ENCODE data around the gene GPATCH11. TPM values are rescaled to one million over a fixed set of nuclear protein-coding genes. Genes with fewer than 3 reads are reported as not detected.
A peak's percentile ranks its signal among the peaks of the same experiment; 100 is the strongest.

GPATCH11 gene
- total RNA-seq (1 to 10 TPM in 4 of 5 donors, under 1 TPM in 1; 0.45 to 7.9 (median 4.8) TPM), polyA plus RNA-seq (1 to 10 TPM; 2.2 to 6.7 (median 4.7) TPM)
- long read RNA-seq, donor 1, result 0 reads
- long read RNA-seq, donor 2, result 0 reads
- long read RNA-seq, donor 3, result 0 reads
- long read RNA-seq, donor 4, result 0 reads
- long read RNA-seq, donor 5, partial matches to known transcripts, result 0 of 1 reads
- long read RNA-seq, donor 5, other reads (novel, unspliced or antisense), result 0 of 1 reads
- long read RNA-seq, donor 6, result 0 reads
- long read RNA-seq, donor 7, partial matches to known transcripts, result 0 of 1 reads
- long read RNA-seq, donor 7, other reads (novel, unspliced or antisense), result 0 of 1 reads
- long read RNA-seq, donor 8, partial matches to known transcripts, result 6 of 6 reads
- long read RNA-seq, donor 8, other reads (novel, unspliced or antisense), result 0 of 6 reads
- long read RNA-seq, donor 9, result 0 reads
- long read RNA-seq, donor 10, result 0 reads

DNA sequence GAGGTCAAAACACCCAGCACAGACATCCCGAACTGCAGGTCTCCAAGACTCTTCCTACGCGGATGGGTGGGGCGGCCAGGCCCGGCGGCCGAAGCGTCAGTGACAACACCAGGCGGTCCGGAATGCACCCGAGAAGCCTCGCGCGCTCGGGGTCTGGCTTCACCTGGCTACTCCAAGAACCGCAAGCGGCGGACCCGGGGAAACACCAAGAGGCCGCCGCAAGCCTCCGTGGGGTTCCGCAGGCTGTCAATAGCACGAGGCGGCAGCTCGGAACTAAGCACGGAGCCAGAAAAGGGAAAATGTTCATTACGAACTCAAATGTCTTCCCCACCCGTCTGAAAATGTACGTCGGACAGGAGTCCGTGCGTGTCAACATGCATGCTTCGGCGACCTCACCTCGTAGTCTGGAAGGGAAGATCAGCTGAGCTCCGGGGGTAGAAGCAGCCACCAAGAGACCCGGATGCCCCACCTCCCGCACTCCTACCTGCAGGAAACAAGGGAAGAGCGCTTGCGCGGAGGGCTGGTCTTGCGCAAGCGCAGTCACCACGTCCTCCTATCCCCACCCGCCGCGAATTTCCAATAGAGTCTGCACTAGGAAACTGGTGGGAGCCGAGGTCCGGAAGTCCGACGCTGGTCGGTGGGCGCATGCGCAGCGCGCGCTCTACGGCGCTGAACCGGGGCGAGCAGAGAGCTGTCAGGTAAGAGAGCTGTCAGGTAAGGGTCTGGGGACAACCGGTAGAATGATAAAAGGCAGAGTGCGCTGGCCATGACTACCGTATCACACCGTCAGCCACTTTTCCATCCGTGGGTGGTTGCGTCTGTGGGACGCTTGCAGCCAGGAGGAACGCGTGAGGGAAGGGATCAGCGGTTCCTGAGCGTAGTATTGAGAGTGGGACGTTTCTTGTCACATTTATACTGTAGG, at the start of gene GPATCH11, which contains the start of gene HEATR5B:
Gene GPATCH11, plus strand, starts transcription at position 646 of the 922 bp plus-strand sequence. CDS start 3,864 bp downstream, outside the sequence.
Gene HEATR5B, minus strand, starts transcription at position 500 of the 922 bp plus-strand sequence. CDS start 958 bp downstream, outside the sequence.
- TF ChIP-seq POLR2AphosphoS5 (IDR thresholded peaks at IDR 0.05) (peak; percentile 46 to 85 (median 69)), EP300 (IDR thresholded peaks at IDR 0.05) (no peak), POLR2A (IDR thresholded peaks at IDR 0.05) (peak in 1 of 4 donors; percentile 33)
- TF ChIP-seq, protein P1, sequence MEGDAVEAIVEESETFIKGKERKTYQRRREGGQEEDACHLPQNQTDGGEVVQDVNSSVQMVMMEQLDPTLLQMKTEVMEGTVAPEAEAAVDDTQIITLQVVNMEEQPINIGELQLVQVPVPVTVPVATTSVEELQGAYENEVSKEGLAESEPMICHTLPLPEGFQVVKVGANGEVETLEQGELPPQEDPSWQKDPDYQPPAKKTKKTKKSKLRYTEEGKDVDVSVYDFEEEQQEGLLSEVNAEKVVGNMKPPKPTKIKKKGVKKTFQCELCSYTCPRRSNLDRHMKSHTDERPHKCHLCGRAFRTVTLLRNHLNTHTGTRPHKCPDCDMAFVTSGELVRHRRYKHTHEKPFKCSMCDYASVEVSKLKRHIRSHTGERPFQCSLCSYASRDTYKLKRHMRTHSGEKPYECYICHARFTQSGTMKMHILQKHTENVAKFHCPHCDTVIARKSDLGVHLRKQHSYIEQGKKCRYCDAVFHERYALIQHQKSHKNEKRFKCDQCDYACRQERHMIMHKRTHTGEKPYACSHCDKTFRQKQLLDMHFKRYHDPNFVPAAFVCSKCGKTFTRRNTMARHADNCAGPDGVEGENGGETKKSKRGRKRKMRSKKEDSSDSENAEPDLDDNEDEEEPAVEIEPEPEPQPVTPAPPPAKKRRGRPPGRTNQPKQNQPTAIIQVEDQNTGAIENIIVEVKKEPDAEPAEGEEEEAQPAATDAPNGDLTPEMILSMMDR (IDR thresholded peaks at IDR 0.05), result no peak
- intact Hi-C loops (cut with DNase I; ENCODE audit: low total_unique reads), result no loop called here
- DNase-seq, result peak; percentile 96 to 99

DNA sequence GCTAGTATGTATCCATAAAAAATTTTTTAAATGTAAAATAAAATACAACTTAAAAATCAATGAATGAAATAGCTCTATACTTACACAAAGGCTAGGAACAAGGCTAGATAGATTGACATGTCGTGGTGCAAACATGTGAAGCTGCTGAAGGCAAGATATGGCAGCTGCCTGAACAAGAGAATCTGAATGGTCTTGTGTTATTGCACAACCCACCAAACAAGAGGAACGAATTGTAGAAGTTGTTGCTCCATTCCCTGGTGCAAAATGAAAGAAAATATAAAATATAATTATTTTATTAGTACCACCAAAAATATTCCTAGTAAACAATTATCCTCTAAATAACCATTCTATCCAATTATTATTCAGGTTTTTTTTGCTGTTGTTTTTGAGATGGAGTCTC, 46.5 kb upstream of the GPATCH11 start:
- intact Hi-C loops (cut with DNase I; ENCODE audit: low total_unique reads), result no loop called here
- peaks cover 13 to 92% (median 86%) of the 10 kb centered on the region in 4 donors for H3K36me3 ChIP-seq
- TF ChIP-seq, protein P1 (IDR thresholded peaks at IDR 0.05), result no peak
- no peak for TF ChIP-seq EP300 (IDR thresholded peaks at IDR 0.05)
- no peak for TF ChIP-seq POLR2AphosphoS5 (IDR thresholded peaks at IDR 0.05)
- TF ChIP-seq POLR2A (IDR thresholded peaks at IDR 0.05), result no peak
- H3K4me1 ChIP-seq, result no peaks in the 10 kb centered on the region
- no peak overlapping the region for H3K4me3 ChIP-seq
- WGBS, 5 donors, result 90 to 95% (median 95%) methylated on average over 2 of the region's 2 CpGs
- DNase-seq, result no peak
- no peak overlapping the region for H3K27ac ChIP-seq
- no peaks in the 10 kb centered on the region for H3K9me3 ChIP-seq
- H3K27me3 ChIP-seq, result no peaks in the 10 kb centered on the region

More for the DNA sequence above, at the start of gene GPATCH11, which contains the start of gene HEATR5B:
- WGBS, 5 donors, result 0% methylated on average over 38 to 74 of the region's 74 CpGs
- H3K4me3 ChIP-seq, result peak within 1 kb of the TSS; percentile 83 to 97 (median 90)
- peak within 1 kb of the TSS; percentile 71 to 88 (median 85) for H3K27ac ChIP-seq
- no peaks in the 10 kb centered on the region for H3K9me3 ChIP-seq
- H3K4me1 ChIP-seq, result peaks cover 24 to 56% (median 47%) of the 10 kb centered on the region in 4 donors
- no peaks in the 10 kb centered on the region for H3K27me3 ChIP-seq
- peaks cover under 1 to 23% (median 18%) of the 10 kb centered on the region in 4 donors for H3K36me3 ChIP-seq

DNA sequence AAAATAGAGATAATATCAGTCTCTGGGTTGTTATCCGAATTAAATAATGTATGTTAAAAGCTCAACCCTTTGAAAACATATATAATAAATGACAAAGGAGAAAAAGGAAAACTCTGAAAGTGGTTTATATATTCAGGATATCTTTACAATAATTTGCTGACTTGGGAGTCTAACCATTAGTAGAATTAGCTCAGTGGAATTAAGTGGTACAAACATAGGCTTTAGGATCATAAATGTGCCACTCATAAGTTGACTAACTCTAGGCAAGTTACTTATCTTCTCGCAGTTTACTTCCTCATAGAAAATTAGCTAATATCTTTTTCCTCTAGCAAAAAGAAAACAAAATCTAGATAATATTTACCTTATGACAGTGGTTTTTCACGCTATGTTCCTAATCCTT, 44.7 kb upstream of the GPATCH11 start:
- H3K4me1 ChIP-seq, result no peaks in the 10 kb centered on the region
- H3K36me3 ChIP-seq, result peaks cover 13 to 85% (median 76%) of the 10 kb centered on the region in 4 donors
- no peaks in the 10 kb centered on the region for H3K9me3 ChIP-seq
- no peaks in the 10 kb centered on the region for H3K27me3 ChIP-seq
- TF ChIP-seq EP300 (IDR thresholded peaks at IDR 0.05) (no peak), POLR2AphosphoS5 (IDR thresholded peaks at IDR 0.05) (no peak), POLR2A (IDR thresholded peaks at IDR 0.05) (no peak)
- TF ChIP-seq, protein P1 (IDR thresholded peaks at IDR 0.05), result no peak
- no peak overlapping the region for H3K27ac ChIP-seq
- peak in 1 of 2 donors; percentile 6 for DNase-seq
- WGBS, 5 donors, result 50 to 72% (median 64%) methylated on average over 3 of the region's 3 CpGs
- intact Hi-C loops (cut with DNase I; ENCODE audit: low total_unique reads), result no loop called here
- H3K4me3 ChIP-seq, result no peak overlapping the region

Measured in stomach (tissue), 19 donors.